ENCODE measurements around the gene UBE2G2.
A peak's percentile ranks its signal among the peaks of the same experiment; 100 is the strongest.

The UBE2G2 gene

GRCh38 chr21:44792702-44793591 is 8.7 kb downstream of the UBE2G2 start:
- no peak for DNase-seq (ENCODE audit: extremely low read depth, low read depth)
- peak; percentile 73 for TF ChIP-seq CTCF (IDR thresholded peaks at IDR 0.05; ENCODE audit: low read depth, low read length)

GRCh38 chr21:44791993-44792392 is 9.6 kb downstream of the UBE2G2 start:
- TF ChIP-seq CTCF (IDR thresholded peaks at IDR 0.05; ENCODE audit: low read depth, low read length): no peak

GRCh38 chr21:44791246-44791645 is 10.4 kb downstream of the UBE2G2 start:
- no peak for DNase-seq (ENCODE audit: extremely low read depth, low read depth)
- TF ChIP-seq CTCF (IDR thresholded peaks at IDR 0.05; ENCODE audit: low read depth, low read length): no peak

More at GRCh38 chr21:44791993-44792392, 9.6 kb downstream of the UBE2G2 start:
- no peak for DNase-seq (ENCODE audit: extremely low read depth, low read depth)

- DNase-seq (ENCODE audit: extremely low read depth, low read depth): no peak
- TF ChIP-seq CTCF (IDR thresholded peaks at IDR 0.05; ENCODE audit: low read depth, low read length): no peak
Observed at GRCh38 chr21:44790368-44790767, 11.3 kb downstream of the UBE2G2 start.

- TF ChIP-seq CTCF (IDR thresholded peaks at IDR 0.05; ENCODE audit: low read depth, low read length): no peak
- no peak for DNase-seq (ENCODE audit: extremely low read depth, low read depth)
Observed at GRCh38 chr21:44789880-44790279, 11.7 kb downstream of the UBE2G2 start.

GRCh38 chr21:44785620-44786335 is 15.8 kb downstream of the UBE2G2 start:
- TF ChIP-seq CTCF (IDR thresholded peaks at IDR 0.05; ENCODE audit: low read depth, low read length): no peak
- DNase-seq (ENCODE audit: extremely low read depth, low read depth): no peak

- no peak for TF ChIP-seq CTCF (IDR thresholded peaks at IDR 0.05; ENCODE audit: low read depth, low read length)
- no peak for DNase-seq (ENCODE audit: extremely low read depth, low read depth)
Observed at GRCh38 chr21:44784810-44785209, 16.8 kb downstream of the UBE2G2 start.

Data from AG09319 (cell line).